Tibial artery (tissue), 4 donors: ENCODE results near the gene HHAT.

Source experiments
- DNase-seq, 2 donors: peaks; one replicate each; pipeline ENCODE4 v3.0.0-alpha.2; 2019
- H3K27ac ChIP-seq, 2 donors: fragments of 200-600 bp; sonication (generic) in 1 of 2; 1 replicate in 1 of 2; 2 replicates in 1 of 2; pipeline ENCODE4 v1.5.1; 2018 to 2019; ENCODE audit warnings: mild to moderate bottlenecking in 1 of 2
- H3K27me3 ChIP-seq, 2 donors: fragments of 200-600 bp; sonication (generic) in 1 of 2; one replicate each; pipeline versions ENCODE4 v1.5.1 to v1.6.0; 2016 to 2019
- H3K36me3 ChIP-seq, 3 donors: fragments of 200-600 bp; sonication (generic) in 2 of 3; one replicate each; pipeline ENCODE4 v1.5.1; 2016 to 2019; ENCODE audit warnings: mild to moderate bottlenecking in 2 of 3
- H3K4me1 ChIP-seq, 4 donors: fragments of 200-600 bp; sonication (generic) in 2 of 4; 1 replicate in 3 of 4; 2 replicates in 1 of 4; pipeline ENCODE4 v1.5.1; 2016 to 2019
- H3K4me3 ChIP-seq, 2 donors: fragments of 200-600 bp; sonication (generic) in 1 of 2; 1 replicate in 1 of 2; 2 replicates in 1 of 2; pipeline ENCODE4 v1.5.1; 2018 to 2019; ENCODE audit warnings: mild to moderate bottlenecking in 2 of 2
- H3K9me3 ChIP-seq, 3 donors: fragments of 200-600 bp; sonication (generic) in 1 of 3; one replicate each; pipeline ENCODE4 v1.5.1; 2016 to 2019
- CTCF ChIP-seq, 2 experiments: fragments of 200-600 bp in 1 of 2; fragments of 450-650 bp in 1 of 2; IDR thresholded peaks; one replicate each; pipeline ENCODE4 v1.5.1; 2017 to 2019; ENCODE audit warnings: antibody characterized with exemption in 2 of 2, mild to moderate bottlenecking in 1 of 2, moderate library complexity in 1 of 2
- intact Hi-C: fragments of 100-400 bp; cut with DNase I; formaldehyde crosslinking; loops from one replicate; pipeline ENCODE4 v1.15.0; 2023; ENCODE audit warnings: low total_unique reads

The HHAT gene

GRCh38 chr1:210698661-210699060 lies 370.0 kb downstream of the HHAT start:
- H3K27ac ChIP-seq: no peak overlapping the region
- DNase-seq: no peak
- no peak for TF ChIP-seq CTCF (IDR thresholded peaks at IDR 0.05)
- H3K4me1 ChIP-seq: no peaks in the 10 kb centered on the region
- no peak overlapping the region for H3K4me3 ChIP-seq
- intact Hi-C loops: no loop called here
- H3K9me3 ChIP-seq: no peaks in the 10 kb centered on the region
- no peaks in the 10 kb centered on the region for H3K36me3 ChIP-seq
- no peaks in the 10 kb centered on the region for H3K27me3 ChIP-seq

- no peak for DNase-seq
- no peaks in the 10 kb centered on the region for H3K27me3 ChIP-seq
- H3K27ac ChIP-seq: no peak overlapping the region
- no peaks in the 10 kb centered on the region for H3K36me3 ChIP-seq
- no peak overlapping the region for H3K4me3 ChIP-seq
- H3K9me3 ChIP-seq: no peaks in the 10 kb centered on the region
- intact Hi-C loops: no loop called here
- TF ChIP-seq CTCF (IDR thresholded peaks at IDR 0.05): no peak
- H3K4me1 ChIP-seq: no peaks in the 10 kb centered on the region
These were observed 371.4 kb downstream of the HHAT start for GRCh38 chr1:210700083-210700482.

GRCh38 chr1:210700511-210700910 lies 371.8 kb downstream of the HHAT start:
- no peaks in the 10 kb centered on the region for H3K9me3 ChIP-seq
- no peaks in the 10 kb centered on the region for H3K4me1 ChIP-seq
- intact Hi-C loops: no loop called here
- no peak overlapping the region for H3K27ac ChIP-seq
- no peak overlapping the region for H3K4me3 ChIP-seq
- H3K36me3 ChIP-seq: no peaks in the 10 kb centered on the region
- no peaks in the 10 kb centered on the region for H3K27me3 ChIP-seq
- no peak for DNase-seq
- TF ChIP-seq CTCF (IDR thresholded peaks at IDR 0.05): no peak

- no peaks in the 10 kb centered on the region for H3K9me3 ChIP-seq
- no peaks in the 10 kb centered on the region for H3K4me1 ChIP-seq
- no peak overlapping the region for H3K4me3 ChIP-seq
- no peaks in the 10 kb centered on the region for H3K27me3 ChIP-seq
- TF ChIP-seq CTCF (IDR thresholded peaks at IDR 0.05): no peak
- intact Hi-C loops: no loop called here
- no peak for DNase-seq
- H3K27ac ChIP-seq: no peak overlapping the region
- H3K36me3 ChIP-seq: no peaks in the 10 kb centered on the region
These were observed 373.8 kb downstream of the HHAT start for GRCh38 chr1:210702506-210702905.

GRCh38 chr1:210703593-210703992 lies 374.9 kb downstream of the HHAT start:
- no peak overlapping the region for H3K4me3 ChIP-seq
- no peak for DNase-seq
- intact Hi-C loops: no loop called here
- no peak for TF ChIP-seq CTCF (IDR thresholded peaks at IDR 0.05)
- no peaks in the 10 kb centered on the region for H3K4me1 ChIP-seq
- H3K27ac ChIP-seq: no peak overlapping the region
- no peaks in the 10 kb centered on the region for H3K27me3 ChIP-seq
- H3K36me3 ChIP-seq: no peaks in the 10 kb centered on the region
- no peaks in the 10 kb centered on the region for H3K9me3 ChIP-seq

GRCh38 chr1:210705086-210705485 lies 376.4 kb downstream of the HHAT start:
- intact Hi-C loops: no loop called here
- Histone ChIP-seq H3K27ac (no peak overlapping the region), H3K9me3 (no peaks in the 10 kb centered on the region), H3K4me3 (no peak overlapping the region), H3K36me3 (no peaks in the 10 kb centered on the region), H3K27me3 (no peaks in the 10 kb centered on the region), H3K4me1 (no peaks in the 10 kb centered on the region)
- no peak for DNase-seq
- TF ChIP-seq CTCF (IDR thresholded peaks at IDR 0.05): no peak
